ENCODE data around the gene IFFO2.

DNA sequence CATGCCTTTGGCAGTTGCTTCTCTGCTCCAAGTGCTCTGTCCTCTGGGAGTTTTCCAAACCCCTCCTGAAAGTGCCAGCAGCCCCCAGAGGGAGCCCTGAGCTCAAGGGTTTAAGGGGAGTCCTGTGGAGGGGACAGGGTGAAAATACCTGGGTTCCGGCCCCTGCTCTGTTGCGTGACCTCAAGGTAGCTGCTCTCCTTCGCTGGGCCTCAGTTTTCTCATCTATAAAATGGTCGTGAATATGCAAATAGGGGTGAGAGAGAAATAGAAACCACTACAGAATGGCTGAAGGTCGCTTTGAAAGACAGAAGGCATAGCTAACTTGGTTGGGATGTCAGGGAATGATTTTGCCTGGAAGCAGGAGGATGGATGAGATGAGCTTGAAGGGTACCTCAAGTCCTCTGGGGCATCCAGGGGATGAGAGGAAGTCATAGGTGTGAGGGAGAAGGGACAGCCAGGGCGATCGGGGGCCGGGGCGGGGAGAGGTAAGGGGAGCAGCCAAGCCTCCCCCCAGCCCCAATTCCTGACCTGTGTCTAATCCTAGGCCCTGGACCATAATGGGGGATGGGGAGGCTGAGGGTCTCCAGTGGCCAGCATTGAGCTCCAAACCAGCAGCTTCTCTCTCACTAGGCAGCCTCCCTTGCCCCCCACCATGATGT lies 12.4 kb downstream of the IFFO2 start:
- TF ChIP-seq POLR2AphosphoS5 (IDR thresholded peaks at IDR 0.05; ENCODE audit: low read depth, low read length), result no peak
- no peak for TF ChIP-seq PAX5 (IDR thresholded peaks at IDR 0.05; ENCODE audit: insufficient read depth, low read length, severe bottlenecking)
- TF ChIP-seq POLR2A (IDR thresholded peaks at IDR 0.05; ENCODE audit: low read depth, low read length), result no peak

Measured in GM12891 (cell line).